Activated T-cell treated with anti-CD3 and anti-CD28 coated beads, Interleukin-2, amount 50 U/mL, for 48 hours (primary cell): ENCODE data around the gene KDSR.

ENCODE experiments used
- DNase-seq, 2 experiments: peaks; one replicate each; pipeline ENCODE4 v3.0.0-alpha.2; 2020

The KDSR gene

GRCh38 chr18:63302636-63303405, 64.2 kb downstream of the KDSR start:
- no peak for DNase-seq

DNA sequence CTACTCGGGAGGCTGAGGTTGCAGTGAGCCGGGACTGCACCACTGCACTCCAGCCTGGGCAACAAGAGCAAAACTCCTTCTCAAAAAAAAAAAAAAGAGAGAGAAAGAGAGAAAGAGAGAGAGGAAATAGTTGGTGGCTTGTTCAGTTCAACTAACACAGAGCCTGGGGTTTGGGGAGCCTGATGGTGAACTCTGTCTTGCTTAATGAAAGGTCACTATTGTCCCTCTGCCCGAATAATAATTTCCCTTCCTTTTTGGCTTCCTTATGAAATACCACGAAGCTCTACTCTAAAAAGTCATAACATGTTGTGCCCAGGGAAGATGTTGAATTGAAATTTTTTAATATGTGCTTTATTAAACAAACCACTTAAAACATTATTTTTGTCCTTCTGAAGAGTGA, 64.8 kb downstream of the KDSR start:
- no peak for DNase-seq

- DNase-seq = no peak
Observed at GRCh38 chr18:63301434-63301833, 65.6 kb downstream of the KDSR start.

DNA sequence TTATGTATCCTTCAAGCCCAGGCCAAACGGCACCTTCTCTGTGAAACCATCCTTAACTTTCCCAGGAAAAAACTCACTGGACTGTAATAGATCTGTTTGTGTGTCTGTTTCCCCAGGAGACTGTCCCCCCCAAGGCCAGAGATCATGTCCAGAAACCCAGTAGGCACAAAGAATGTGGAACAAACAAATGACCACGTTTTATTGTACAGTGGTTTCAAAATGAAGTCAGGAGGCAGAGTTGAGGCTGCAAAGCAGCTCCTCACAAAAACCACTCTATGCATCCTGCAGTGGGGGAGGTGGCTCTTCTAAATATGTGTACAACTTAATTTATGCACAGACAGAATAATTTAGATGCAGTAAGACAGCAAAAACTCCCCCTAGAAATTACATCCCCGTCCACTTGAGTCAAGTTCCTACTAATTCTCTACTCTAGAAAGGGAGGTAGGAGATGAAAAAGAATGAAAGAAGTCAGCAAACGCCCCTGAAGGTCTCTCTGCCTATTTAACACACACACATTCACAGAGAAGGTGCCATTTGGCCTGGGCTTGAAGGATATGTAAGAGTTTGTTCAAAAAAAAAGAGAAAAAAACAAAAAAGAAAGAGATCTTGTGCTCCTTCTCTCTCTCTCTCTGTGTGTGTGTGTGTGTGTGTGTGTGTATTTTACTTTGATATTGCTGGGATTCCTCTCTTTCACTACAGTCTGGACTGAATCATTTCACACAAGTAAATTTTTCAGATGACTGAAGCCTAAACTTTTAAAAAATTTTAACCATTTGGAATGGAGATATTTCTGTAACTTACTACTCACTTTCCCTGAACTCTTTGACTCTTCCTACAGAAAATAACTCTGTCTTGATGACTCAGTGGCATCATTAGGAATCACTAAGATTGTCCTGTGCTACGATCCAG, 66.9 kb downstream of the KDSR start:
- DNase-seq = peak; percentile 50 to 55

- peak; percentile 52 to 56 for DNase-seq
Observed at GRCh38 chr18:63298400-63299365, 68.3 kb downstream of the KDSR start.

DNA sequence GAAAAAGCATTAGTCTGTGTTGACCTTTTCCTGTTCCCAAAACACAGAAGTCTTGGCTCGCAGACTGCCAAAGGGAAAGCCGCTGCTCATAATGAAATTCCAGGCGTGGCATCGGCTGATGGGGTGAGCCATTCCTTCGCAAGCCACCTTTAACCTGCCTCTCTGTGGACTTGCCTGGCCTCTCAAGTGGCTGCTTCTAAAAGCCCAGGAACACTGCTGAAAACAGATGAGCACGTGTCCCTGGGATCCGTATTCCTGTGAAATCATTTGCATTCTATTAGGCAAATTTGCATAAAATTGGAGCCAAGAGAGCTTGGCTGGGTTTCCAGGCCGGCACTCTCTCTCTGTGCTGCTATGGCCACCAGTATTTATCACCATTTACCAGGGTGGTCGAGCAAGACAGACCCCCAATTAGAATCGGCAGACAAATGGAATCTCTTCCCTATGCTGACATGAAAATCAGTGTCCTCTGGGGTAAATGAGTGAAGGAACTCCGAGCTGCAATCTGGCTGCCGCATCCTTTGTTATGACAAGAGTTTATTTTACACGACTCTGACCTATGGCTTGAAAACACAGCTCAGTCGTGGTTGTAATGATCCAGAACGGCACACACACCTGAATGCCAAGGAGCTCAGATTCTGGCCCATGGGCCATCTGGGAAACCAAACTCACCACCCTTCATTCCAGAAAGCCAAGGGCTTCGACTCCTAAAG, 69.2 kb downstream of the KDSR start:
- no peak for DNase-seq

DNA sequence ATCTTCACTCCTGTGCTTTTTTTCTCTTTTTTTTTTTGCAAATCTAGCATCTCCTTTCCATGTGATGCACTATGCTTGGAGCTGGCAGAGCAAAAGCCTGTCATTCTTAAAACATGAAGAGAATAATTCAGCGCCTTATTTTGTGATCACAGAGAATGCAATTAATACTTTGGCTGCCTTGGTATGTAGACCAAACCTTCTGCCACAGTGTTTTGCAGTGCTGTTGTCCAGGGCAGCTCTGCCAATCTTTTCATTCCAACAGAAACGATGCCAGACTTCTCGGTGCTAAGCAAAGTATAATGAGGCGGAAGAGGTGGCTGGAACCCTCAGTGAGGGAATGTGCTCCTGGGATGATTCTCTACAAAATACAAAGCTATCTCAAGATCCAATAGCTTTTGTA, 73.1 kb downstream of the KDSR start:
- DNase-seq = no peak

DNA sequence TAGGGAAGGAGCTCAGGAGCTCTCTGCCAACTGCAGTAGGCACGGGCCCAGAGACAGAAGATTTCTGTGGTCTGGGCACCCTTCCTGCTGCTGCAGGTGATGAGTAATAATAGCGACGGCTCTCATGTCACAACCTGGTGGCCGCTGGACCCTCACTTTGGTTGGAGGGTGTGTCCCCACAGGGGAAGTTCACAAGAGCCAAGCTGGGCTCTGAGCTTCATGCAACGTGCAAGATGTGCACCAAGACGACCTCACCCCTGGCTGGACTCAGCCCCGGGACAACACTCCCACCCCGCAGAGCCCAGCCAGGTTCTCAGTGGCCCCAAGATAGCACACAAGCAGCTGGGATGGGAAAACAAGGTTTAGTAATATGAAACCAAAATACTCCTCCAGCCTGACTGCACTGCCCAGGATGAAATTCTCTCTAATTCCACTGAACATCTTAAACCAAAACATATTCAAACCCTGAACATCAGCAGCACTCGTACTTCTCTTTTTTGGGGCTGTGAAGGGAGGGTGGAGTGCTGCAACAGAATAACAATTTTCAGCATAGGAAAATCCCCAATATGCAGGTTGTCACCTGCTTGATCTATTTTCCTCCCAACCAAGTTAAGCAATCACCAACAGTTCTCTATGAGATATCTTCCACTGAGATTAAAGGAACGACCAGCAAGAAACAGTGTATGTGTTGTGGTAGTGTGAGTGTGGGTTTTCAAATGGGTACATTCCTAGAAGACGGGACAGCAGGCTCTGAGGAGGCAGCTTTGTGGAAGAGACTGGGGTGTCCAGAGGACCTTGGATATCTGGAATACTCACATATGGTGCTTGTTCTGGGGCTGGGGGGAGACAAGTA, 73.9 kb downstream of the KDSR start:
- peak; percentile 45 to 47 for DNase-seq

- DNase-seq = no peak
Observed at GRCh38 chr18:63291278-63291677, 75.7 kb downstream of the KDSR start.

- DNase-seq = peak in 1 of 2 experiments; percentile 38
Observed at GRCh38 chr18:63290821-63291200, 76.2 kb downstream of the KDSR start.

- no peak for DNase-seq
Observed at GRCh38 chr18:63290166-63290820, 76.7 kb downstream of the KDSR start.

DNA sequence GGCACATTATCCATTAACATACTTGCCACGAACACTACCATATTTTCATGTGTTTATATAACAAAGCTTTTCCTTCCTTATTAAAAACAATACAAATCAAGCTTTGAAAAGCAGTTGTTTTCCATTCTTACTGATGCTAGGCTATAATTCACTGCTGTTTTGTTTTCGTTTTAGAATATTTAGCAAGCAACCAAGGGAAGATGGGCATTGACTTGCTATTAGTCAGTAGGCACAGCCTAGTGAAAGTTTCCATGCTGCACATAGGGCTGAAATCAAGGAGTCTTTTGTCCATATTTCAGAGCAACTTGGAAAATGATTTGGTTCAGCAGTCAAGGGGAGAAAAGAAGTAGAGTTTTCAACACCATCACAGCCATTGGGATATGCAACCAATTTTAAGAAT, 78.7 kb downstream of the KDSR start:
- DNase-seq = no peak

DNA sequence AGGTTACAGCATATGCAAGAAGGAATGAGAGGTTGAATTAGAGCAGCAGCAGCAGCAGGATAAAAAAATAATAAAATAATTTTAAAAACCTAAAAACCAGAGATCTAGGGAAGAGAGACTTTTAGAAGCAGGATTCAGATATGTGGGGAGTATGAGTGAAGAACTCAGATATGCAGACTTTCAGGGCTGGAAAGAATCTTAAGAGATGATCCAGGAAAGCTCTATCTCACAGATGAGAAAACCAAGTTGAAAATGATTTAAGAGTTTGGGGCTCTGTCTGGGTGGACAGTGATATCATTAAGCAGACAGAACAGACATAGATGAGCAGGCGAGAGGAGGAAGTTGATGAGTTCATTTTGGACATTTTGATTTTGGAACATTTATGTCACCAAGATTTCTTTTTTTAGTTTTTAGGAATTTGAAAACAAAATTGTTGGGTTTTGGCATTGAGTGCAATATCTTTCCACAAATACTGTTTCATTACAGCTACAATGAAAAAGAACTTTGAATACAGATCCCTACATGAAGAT, 79.2 kb downstream of the KDSR start:
- DNase-seq = no peak

GRCh38 chr18:63286926-63287325, 80.1 kb downstream of the KDSR start:
- DNase-seq = no peak

DNA sequence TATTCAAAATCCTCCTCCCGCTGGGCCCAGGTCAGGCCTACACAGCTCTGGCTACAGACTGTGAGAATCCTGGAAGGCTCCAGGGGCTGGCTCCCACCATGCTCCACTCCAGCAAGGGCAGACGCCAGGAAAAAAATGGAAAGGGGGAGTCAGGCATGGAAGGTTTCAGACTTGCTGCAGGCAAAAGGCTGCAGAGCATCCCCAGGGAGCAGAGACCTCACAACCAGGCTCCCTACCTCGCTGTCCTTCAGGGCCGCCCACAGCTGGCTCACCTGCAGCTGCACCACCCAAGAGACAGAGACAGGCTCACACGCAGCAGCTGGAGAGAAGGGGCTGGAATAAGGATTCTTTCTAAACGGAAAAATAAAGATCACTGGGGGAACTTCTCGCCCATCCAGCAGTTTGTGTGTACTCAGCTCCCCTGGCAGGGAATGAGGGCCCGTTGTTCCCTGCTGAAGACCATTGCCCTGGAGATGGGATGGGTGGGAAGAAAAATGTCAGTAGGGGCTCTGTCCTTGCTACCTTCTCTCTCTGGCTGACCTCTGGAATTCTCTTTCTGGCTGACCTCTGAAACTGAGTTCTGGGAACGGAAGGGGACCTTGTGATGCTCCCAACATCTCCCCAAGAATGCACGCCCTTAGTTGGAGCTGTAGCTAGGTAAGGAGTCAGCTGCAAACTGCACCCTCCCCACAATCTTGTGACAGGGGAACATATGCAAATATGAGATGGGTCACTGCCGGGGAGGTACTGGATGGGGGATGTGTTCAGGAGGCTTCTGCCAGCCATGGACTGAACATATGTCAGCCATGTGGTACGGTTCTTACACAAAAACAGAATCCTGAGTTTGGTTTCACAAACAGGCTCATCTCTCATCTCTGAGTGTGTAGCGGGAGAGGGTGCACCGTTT, 81.9 kb downstream of the KDSR start:
- DNase-seq = no peak

GRCh38 chr18:63284173-63284799, 82.7 kb downstream of the KDSR start:
- DNase-seq = no peak

- DNase-seq = no peak
Observed at GRCh38 chr18:63283305-63284094, 83.5 kb downstream of the KDSR start.

DNA sequence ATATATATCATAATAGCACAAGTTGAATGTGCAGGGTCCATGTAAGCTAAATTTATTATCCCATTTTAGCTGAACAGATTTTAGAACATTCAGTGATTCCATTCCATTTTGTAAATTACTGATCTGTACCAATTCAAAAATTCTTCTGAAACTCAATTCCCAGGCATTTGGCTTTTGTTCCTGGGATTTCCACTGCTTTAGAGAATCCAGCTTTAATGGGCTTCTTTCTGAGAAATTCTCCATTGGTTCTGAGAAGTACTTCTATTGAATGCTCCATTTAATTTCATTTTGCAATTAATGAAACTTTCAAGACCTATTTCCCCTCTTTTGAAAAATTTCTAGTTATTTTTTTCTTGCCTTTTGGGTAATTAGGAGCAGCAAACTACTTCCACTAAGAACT, 84.2 kb downstream of the KDSR start:
- no peak for DNase-seq
